CD8-positive, alpha-beta memory T cell (primary cell): ENCODE measurements around the gene KLF12. TPM values are rescaled to one million over a fixed set of nuclear protein-coding genes. Genes with fewer than 3 reads are reported as not detected.

Experiments used
- CTCF ChIA-PET: fragments of 350-600 bp; sonication (Branson Sonifier 250); formaldehyde crosslinking; loops from one replicate; lab custom pipeline; 2021; ENCODE audit warnings: antibody characterized with exemption; lab: Charles Lee
- POLR2A ChIA-PET: fragments of 350-600 bp; sonication (Branson Sonifier 250); formaldehyde crosslinking; loops from one replicate; lab custom pipeline; 2021; ENCODE audit warnings: antibody characterized with exemption; lab: Charles Lee
- DNase-seq, 5 donors: peaks; one replicate each; pipeline versions ENCODE4 v3.0.0 to v3.0.0-alpha.2; 2020 to 2022; ENCODE audit warnings: mixed read lengths in 1 of 5
- H3K27ac ChIP-seq: one replicate; pipeline ENCODE4 v1.7.0; 2013; ENCODE audit warnings: low read depth, mild to moderate bottlenecking, low read length, moderate library complexity
- H3K27me3 ChIP-seq: 2 replicates; pipeline ENCODE4 v1.7.0; 2013; ENCODE audit warnings: low read length, mild to moderate bottlenecking; ENCODE audit not compliant: insufficient read depth, poor library complexity, severe bottlenecking
- H3K36me3 ChIP-seq: 2 replicates; pipeline ENCODE4 v1.7.0; 2013; ENCODE audit warnings: mild to moderate bottlenecking, low read length, moderate library complexity; ENCODE audit not compliant: insufficient read depth
- H3K4me1 ChIP-seq: 2 replicates; pipeline ENCODE4 v1.7.0; 2013; ENCODE audit warnings: mild to moderate bottlenecking, low read length, moderate library complexity; ENCODE audit not compliant: insufficient read depth
- H3K4me3 ChIP-seq: 2 replicates; pipeline ENCODE4 v1.7.0; 2013; ENCODE audit warnings: mild to moderate bottlenecking, low read length
- H3K9me3 ChIP-seq: 2 replicates; pipeline ENCODE4 v1.7.0; 2013; ENCODE audit warnings: mild to moderate bottlenecking, low read length
- H3K27ac Mint-ChIP-seq, 8 donors: one replicate each; pipeline ENCODE4 v1.8.0; 2020 to 2021; ENCODE audit warnings: mixed read lengths in 8 of 8, mild to moderate bottlenecking in 6 of 8, inconsistent platforms in 3 of 8, moderate library complexity in 3 of 8
- H3K27me3 Mint-ChIP-seq, 2 donors: one replicate each; pipeline ENCODE4 v1.8.0; 2020 to 2021; ENCODE audit warnings: mixed read lengths in 2 of 2, mild to moderate bottlenecking in 1 of 2, moderate library complexity in 1 of 2
- H3K36me3 Mint-ChIP-seq, 3 donors: one replicate each; pipeline ENCODE4 v1.8.0; 2020 to 2021; ENCODE audit warnings: mixed read lengths in 3 of 3, inconsistent platforms in 1 of 3, mild to moderate bottlenecking in 1 of 3
- H3K4me1 Mint-ChIP-seq, 3 donors: one replicate each; pipeline ENCODE4 v1.8.0; 2020 to 2021; ENCODE audit warnings: mixed read lengths in 3 of 3, inconsistent platforms in 1 of 3, mild to moderate bottlenecking in 1 of 3
- H3K4me3 Mint-ChIP-seq, 7 donors: one replicate each; pipeline ENCODE4 v1.8.0; 2020 to 2021; ENCODE audit warnings: mixed read lengths in 7 of 7, mild to moderate bottlenecking in 6 of 7, moderate library complexity in 4 of 7, inconsistent platforms in 2 of 7
- H3K9me3 Mint-ChIP-seq, 5 donors: one replicate each; pipeline ENCODE4 v1.8.0; 2020 to 2022; ENCODE audit warnings: mixed read lengths in 5 of 5, mild to moderate bottlenecking in 3 of 5, moderate library complexity in 2 of 5, inconsistent platforms in 1 of 5
- polyA plus RNA-seq: library from polyadenylated mRNA; unstranded; fragments of 300-500 nt; fragmentation: Illumina TruSeq; gene quantifications from one replicate; pipeline ENCODE4 v1.2.3, GENCODE V29; 2021
- total RNA-seq, 2 experiments: library from RNA; stranded (reverse); gene quantifications; one replicate each; pipeline ENCODE4 v1.2.3, GENCODE V29; 2021

KLF12 gene
- total and polyA plus RNA-seq, 3 experiments from 2014 or later, result 28.6 to 33.6 (median 29.1) TPM

DNA sequence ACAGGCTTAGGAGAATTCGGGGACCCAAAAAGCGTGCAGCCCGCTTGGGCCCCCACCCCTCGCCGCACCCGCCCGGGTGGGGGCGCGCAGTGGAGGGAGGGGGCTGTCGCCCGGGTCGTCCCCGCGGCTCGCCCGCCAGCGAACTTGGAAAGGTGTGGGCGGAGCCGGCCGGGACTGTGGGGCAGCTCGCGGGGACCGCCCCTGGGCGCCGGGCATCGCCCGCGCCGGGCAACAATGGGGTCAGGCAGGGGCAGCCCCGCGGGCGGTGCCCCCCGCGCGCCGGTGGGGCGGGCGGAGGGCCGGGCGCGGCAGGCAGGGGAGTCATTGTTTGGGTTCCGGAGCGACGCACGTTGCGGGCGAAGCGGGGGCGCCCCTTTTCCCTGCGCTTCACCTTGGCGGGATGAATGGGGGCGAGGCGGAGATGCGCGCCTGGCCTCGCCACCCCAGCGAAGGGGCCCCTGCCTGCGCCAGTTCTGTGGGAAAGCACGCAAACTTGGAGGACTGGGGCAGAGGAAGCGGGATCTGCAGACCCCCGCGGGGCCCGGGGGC lies 647 bp upstream of the KLF12 start:
- H3K36me3 ChIP-seq, result no peaks in the 10 kb centered on the region
- peaks cover 27 to 29% (median 27%) of the 10 kb centered on the region in 3 donors for H3K4me1 Mint-ChIP-seq
- H3K9me3 ChIP-seq, result no peaks in the 10 kb centered on the region
- peak; percentile 61 to 84 (median 76) for DNase-seq
- H3K4me3 Mint-ChIP-seq, result peak overlapping the region in 6 of 7 donors; percentile 75 to 97 (median 88)
- peaks cover 0 to 2% (median 0%) of the 10 kb centered on the region in 5 donors for H3K9me3 Mint-ChIP-seq
- peak overlapping the region; percentile 78 for H3K27ac ChIP-seq
- peaks cover 0 to 22% (median 0%) of the 10 kb centered on the region in 3 donors for H3K36me3 Mint-ChIP-seq
- peak overlapping the region in 7 of 8 donors; percentile 35 to 94 (median 76) for H3K27ac Mint-ChIP-seq
- no peaks in the 10 kb centered on the region for H3K27me3 ChIP-seq
- H3K4me3 ChIP-seq, result peak overlapping the region; percentile 92
- CTCF ChIA-PET, result interaction anchor here (0.9 to 8.1 kb wide), 6 partner anchors 10 to 156 kb away, joined by 3 to 79 read pairs (median 4); no protein-coding TSS in a partner anchor
- peaks cover 0 to 6% of the 10 kb centered on the region in 2 donors for H3K27me3 Mint-ChIP-seq
- POLR2A ChIA-PET, result interaction anchor here (0.8 to 6.4 kb wide), 10 partner anchors 15 to 372 kb away, joined by 3 to 79 read pairs (median 5); no protein-coding TSS in a partner anchor
- H3K4me1 ChIP-seq, result peaks cover 22% of the 10 kb centered on the region

DNA sequence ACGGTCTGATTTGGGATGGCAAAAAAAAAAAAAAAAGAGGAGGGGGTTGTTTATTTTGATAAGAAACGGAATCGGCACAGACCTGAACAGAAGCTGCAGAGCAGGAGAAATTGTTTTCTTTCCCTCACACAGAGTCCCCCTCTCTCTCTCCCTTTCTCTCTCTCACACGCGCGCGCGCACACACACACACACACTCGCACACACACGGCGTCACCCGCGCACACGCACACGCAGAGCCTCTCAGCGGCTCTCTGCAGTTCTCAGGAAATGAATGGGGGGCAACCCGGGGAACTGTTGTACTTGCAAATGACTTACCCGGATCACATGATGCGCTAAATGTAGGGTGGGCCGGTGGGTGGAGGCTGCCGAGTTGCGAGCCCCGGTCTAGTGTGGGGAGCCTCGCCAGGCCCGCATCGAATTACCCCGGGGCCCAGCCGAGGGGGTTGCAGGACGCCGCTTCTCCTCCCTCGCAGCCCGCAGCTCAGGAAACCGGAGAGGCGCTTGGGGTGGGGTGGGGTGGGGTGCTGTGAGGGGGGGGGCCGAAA lies 475 bp downstream of the KLF12 start:
- DNase-seq, result peak; percentile 85 to 98 (median 96)
- peak overlapping the region; percentile 95 to 100 (median 97) for H3K4me3 Mint-ChIP-seq
- peak overlapping the region; percentile 91 for H3K27ac ChIP-seq
- no peaks in the 10 kb centered on the region for H3K36me3 ChIP-seq
- ChIA-PET POLR2A (interaction anchor here (0.5 to 6.4 kb wide), 10 partner anchors 9 to 368 kb away, joined by 3 to 79 read pairs (median 4); no protein-coding TSS in a partner anchor), CTCF (interaction anchor here (0.9 to 8.1 kb wide), 4 partner anchors 8 to 154 kb away, joined by 3 to 79 read pairs (median 4); no protein-coding TSS in a partner anchor)
- peaks cover 32% of the 10 kb centered on the region for H3K4me1 ChIP-seq
- H3K4me1 Mint-ChIP-seq, result peaks cover 37 to 40% (median 38%) of the 10 kb centered on the region in 3 donors
- peak overlapping the region; percentile 96 to 100 (median 98) for H3K27ac Mint-ChIP-seq
- peak overlapping the region; percentile 89 for H3K4me3 ChIP-seq
- peaks cover 0 to 22% (median 0%) of the 10 kb centered on the region in 3 donors for H3K36me3 Mint-ChIP-seq
- no peaks in the 10 kb centered on the region for H3K27me3 ChIP-seq
- no peaks in the 10 kb centered on the region for H3K9me3 ChIP-seq
- peaks cover 0 to 2% (median 0%) of the 10 kb centered on the region in 5 donors for H3K9me3 Mint-ChIP-seq
- H3K27me3 Mint-ChIP-seq, result peaks cover 0 to 6% of the 10 kb centered on the region in 2 donors

GRCh38 chr13:74132776-74133656 lies 1.2 kb downstream of the KLF12 start:
- Histone ChIP-seq H3K9me3 (no peaks in the 10 kb centered on the region), H3K4me1 (peaks cover 39% of the 10 kb centered on the region), H3K4me3 (peak overlapping the region; percentile 89), H3K27me3 (no peaks in the 10 kb centered on the region), H3K36me3 (no peaks in the 10 kb centered on the region), H3K27ac (peak overlapping the region; percentile 91)
- Mint-ChIP-seq H3K27me3 (peaks cover 0 to 6% of the 10 kb centered on the region in 2 donors), H3K36me3 (peaks cover 0 to 22% (median 0%) of the 10 kb centered on the region in 3 donors), H3K4me1 (peaks cover 44 to 47% (median 45%) of the 10 kb centered on the region in 3 donors), H3K4me3 (peak overlapping the region; percentile 95 to 100 (median 97)), H3K27ac (peak overlapping the region; percentile 96 to 100 (median 98)), H3K9me3 (peaks cover 0 to 2% (median 0%) of the 10 kb centered on the region in 5 donors)
- ChIA-PET POLR2A (interaction anchor here (0.6 to 6.4 kb wide), 11 partner anchors 9 to 367 kb away, joined by 3 to 79 read pairs (median 4); no protein-coding TSS in a partner anchor), CTCF (interaction anchor here (0.8 to 8.1 kb wide), 6 partner anchors 9 to 298 kb away, joined by 3 to 79 read pairs (median 4); no protein-coding TSS in a partner anchor)
- DNase-seq, result peak; percentile 17 to 70 (median 55)

GRCh38 chr13:74132152-74132775 lies 1.9 kb downstream of the KLF12 start:
- peaks cover 46% of the 10 kb centered on the region for H3K4me1 ChIP-seq
- no peaks in the 10 kb centered on the region for H3K36me3 ChIP-seq
- peaks cover 48 to 55% (median 51%) of the 10 kb centered on the region in 3 donors for H3K4me1 Mint-ChIP-seq
- POLR2A ChIA-PET, result interaction anchor here (0.6 to 6.4 kb wide), 8 partner anchors 57 to 155 kb away, joined by 3 to 79 read pairs (median 3); no protein-coding TSS in a partner anchor
- H3K36me3 Mint-ChIP-seq, result peaks cover 0 to 22% (median 0%) of the 10 kb centered on the region in 3 donors
- peak overlapping the region; percentile 96 to 100 (median 98) for H3K27ac Mint-ChIP-seq
- H3K4me3 Mint-ChIP-seq, result peak overlapping the region; percentile 95 to 100 (median 97)
- peaks cover 0 to 2% (median 0%) of the 10 kb centered on the region in 5 donors for H3K9me3 Mint-ChIP-seq
- peaks cover 0 to 6% of the 10 kb centered on the region in 2 donors for H3K27me3 Mint-ChIP-seq
- H3K9me3 ChIP-seq, result no peaks in the 10 kb centered on the region
- H3K27me3 ChIP-seq, result no peaks in the 10 kb centered on the region
- peak in 4 of 5 donors; percentile 26 to 72 (median 66) for DNase-seq
- H3K4me3 ChIP-seq, result peak overlapping the region; percentile 89
- peak overlapping the region; percentile 91 for H3K27ac ChIP-seq
- CTCF ChIA-PET, result interaction anchor here (0.8 to 8.1 kb wide), 6 partner anchors 9 to 297 kb away, joined by 3 to 79 read pairs (median 4); no protein-coding TSS in a partner anchor

DNA sequence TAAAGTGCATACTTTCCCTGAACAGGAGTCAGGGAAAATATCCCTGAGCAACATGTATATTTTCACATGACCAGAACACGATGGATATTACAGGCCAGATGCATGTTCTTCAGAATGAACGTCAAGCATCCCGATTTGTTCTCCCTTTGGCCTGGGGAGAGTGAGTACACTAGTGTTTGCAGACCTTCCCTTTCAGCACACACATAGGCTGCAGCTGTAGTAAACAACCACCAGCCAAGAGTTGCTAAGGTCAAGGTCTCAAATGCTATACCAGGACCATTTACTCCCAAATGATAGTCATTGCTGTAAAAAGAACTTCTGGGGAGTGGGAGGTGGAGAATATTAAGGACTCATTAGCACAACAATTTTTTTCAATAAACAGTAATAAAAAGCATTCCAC lies 3.0 kb downstream of the KLF12 start:
- Histone ChIP-seq H3K36me3 (no peaks in the 10 kb centered on the region), H3K27me3 (no peaks in the 10 kb centered on the region), H3K27ac (peak overlapping the region; percentile 91), H3K4me1 (peaks cover 56% of the 10 kb centered on the region), H3K4me3 (peak overlapping the region; percentile 89), H3K9me3 (no peaks in the 10 kb centered on the region)
- Mint-ChIP-seq H3K9me3 (peaks cover 0 to 2% (median 0%) of the 10 kb centered on the region in 5 donors), H3K4me1 (peaks cover 58 to 65% (median 61%) of the 10 kb centered on the region in 3 donors), H3K27ac (peak overlapping the region; percentile 96 to 100 (median 98)), H3K27me3 (peaks cover 0 to 6% of the 10 kb centered on the region in 2 donors), H3K4me3 (peak overlapping the region; percentile 95 to 100 (median 97)), H3K36me3 (peaks cover 0 to 22% (median 0%) of the 10 kb centered on the region in 3 donors)
- CTCF ChIA-PET, result interaction anchor here (1.5 to 8.1 kb wide), 3 partner anchors 44 to 156 kb away, joined by 3 to 79 read pairs (median 4); no protein-coding TSS in a partner anchor
- POLR2A ChIA-PET, result interaction anchor here (1.0 to 6.4 kb wide), 4 partner anchors 61 to 156 kb away, joined by 3 to 79 read pairs (median 16); no protein-coding TSS in a partner anchor
- DNase-seq, result no peak

- CTCF ChIA-PET, result interaction anchor here (1.1 to 8.1 kb wide), 4 partner anchors 10 to 158 kb away, joined by 3 to 79 read pairs (median 3); no protein-coding TSS in a partner anchor
These were observed 4.6 kb downstream of the KLF12 start for GRCh38 chr13:74129500-74130191.

More at GRCh38 chr13:74129500-74130191, 4.6 kb downstream of the KLF12 start:
- peaks cover 0 to 2% (median 0%) of the 10 kb centered on the region in 5 donors for H3K9me3 Mint-ChIP-seq
- peaks cover 0 to 22% (median 0%) of the 10 kb centered on the region in 3 donors for H3K36me3 Mint-ChIP-seq
- Histone ChIP-seq H3K36me3 (no peaks in the 10 kb centered on the region), H3K27me3 (no peaks in the 10 kb centered on the region), H3K4me3 (peak overlapping the region; percentile 5), H3K9me3 (no peaks in the 10 kb centered on the region), H3K4me1 (peaks cover 58% of the 10 kb centered on the region), H3K27ac (peak overlapping the region; percentile 45)
- peak; percentile 9 to 61 (median 45) for DNase-seq
- peak overlapping the region; percentile 95 to 100 (median 97) for H3K4me3 Mint-ChIP-seq
- POLR2A ChIA-PET, result interaction anchor here (0.5 to 1.3 kb wide), 6 partner anchors 42 to 157 kb away, joined by 3 to 10 read pairs (median 4); no protein-coding TSS in a partner anchor
- peak overlapping the region; percentile 92 to 100 (median 98) for H3K27ac Mint-ChIP-seq
- H3K27me3 Mint-ChIP-seq, result peaks cover 0 to 6% of the 10 kb centered on the region in 2 donors
- peaks cover 67 to 81% (median 77%) of the 10 kb centered on the region in 3 donors for H3K4me1 Mint-ChIP-seq
